DOHH2 (cell line): ENCODE results near the gene SUPT3H.

Source experiments
- CTCF ChIP-seq: fragments of 200-600 bp; sonication (generic); IDR thresholded peaks from one replicate; pipeline ENCODE4 v1.5.1; 2014; ENCODE audit warnings: antibody characterized with exemption, mild to moderate bottlenecking, low read depth, low read length; ENCODE audit not compliant: poor library complexity, severe bottlenecking
- EZH2phosphoT487 ChIP-seq: fragments of 200-600 bp; sonication (generic); IDR thresholded peaks from 2 replicates; pipeline ENCODE4 v1.6.1; 2017; ENCODE audit warnings: borderline replicate concordance, mild to moderate bottlenecking, antibody characterized with exemption, low read length, moderate library complexity, mixed read lengths

- TF ChIP-seq CTCF (no peak), EZH2phosphoT487 (no peak)
These were observed 177.2 kb downstream of the SUPT3H start for GRCh38 chr6:45200510-45200909.
